ENCODE measurements around the gene ID4. TPM values are rescaled to one million over a fixed set of nuclear protein-coding genes. Genes with fewer than 3 reads are reported as not detected.
A peak's percentile ranks its signal among the peaks of the same experiment; 100 is the strongest.

Gene ID4
- total RNA-seq, 1 donor from 2014 or later, result 115 TPM

- DNase-seq (ENCODE audit: low spot score in 2 of 2, unreplicated experiment in 2 of 2), result no peak
- H3K36me3 Mint-ChIP-seq, result peaks cover 2% of the 10 kb centered on the region
- TF ChIP-seq CTCF (IDR thresholded peaks at IDR 0.05; ENCODE audit: unreplicated experiment), result no peak
- H3K27me3 Mint-ChIP-seq (ENCODE audit: low read depth), result no peaks in the 10 kb centered on the region
- no peak overlapping the region for H3K27ac Mint-ChIP-seq
- no peak overlapping the region for H3K4me3 Mint-ChIP-seq
- peaks cover 7% of the 10 kb centered on the region for H3K9me3 Mint-ChIP-seq
- peaks cover 30% of the 10 kb centered on the region for H3K4me1 Mint-ChIP-seq
These were observed 3.2 kb upstream of the ID4 start for GRCh38 chr6:19833947-19834346.

- H3K27me3 Mint-ChIP-seq (ENCODE audit: low read depth), result no peaks in the 10 kb centered on the region
- peaks cover 4% of the 10 kb centered on the region for H3K36me3 Mint-ChIP-seq
- H3K27ac Mint-ChIP-seq, result peak overlapping the region; percentile 98
- no peak for TF ChIP-seq CTCF (IDR thresholded peaks at IDR 0.05; ENCODE audit: unreplicated experiment)
- H3K4me1 Mint-ChIP-seq, result peaks cover 36% of the 10 kb centered on the region
- H3K4me3 Mint-ChIP-seq, result no peak overlapping the region
- peaks cover 5% of the 10 kb centered on the region for H3K9me3 Mint-ChIP-seq
- no peak for DNase-seq (ENCODE audit: low spot score in 2 of 2, unreplicated experiment in 2 of 2)
These were observed 2.3 kb upstream of the ID4 start for GRCh38 chr6:19834858-19835257.

DNA sequence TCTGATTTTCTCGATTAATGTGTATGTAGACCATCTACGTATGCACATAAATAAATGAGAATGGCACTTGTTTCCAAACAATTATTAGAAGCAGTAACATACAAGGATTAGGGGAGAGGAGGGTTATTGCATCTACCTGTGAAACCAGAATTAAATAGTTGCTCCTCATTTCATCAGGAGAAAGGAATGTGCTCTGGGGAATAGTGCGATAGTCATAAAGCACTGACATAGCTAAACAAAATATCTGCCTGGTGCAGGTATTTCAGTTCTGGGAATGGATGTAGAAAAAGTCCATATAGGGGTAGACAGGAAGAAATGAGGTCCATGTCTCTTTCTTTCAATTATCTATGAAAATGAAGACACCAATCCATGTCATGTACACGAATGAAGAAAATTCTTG lies 1.6 kb upstream of the ID4 start:
- TF ChIP-seq CTCF (IDR thresholded peaks at IDR 0.05; ENCODE audit: unreplicated experiment), result no peak
- peaks cover 7% of the 10 kb centered on the region for H3K36me3 Mint-ChIP-seq
- H3K27me3 Mint-ChIP-seq (ENCODE audit: low read depth), result no peaks in the 10 kb centered on the region
- peak overlapping the region; percentile 79 for H3K4me3 Mint-ChIP-seq
- no peak for DNase-seq (ENCODE audit: low spot score in 2 of 2, unreplicated experiment in 2 of 2)
- H3K27ac Mint-ChIP-seq, result peak overlapping the region; percentile 98
- H3K9me3 Mint-ChIP-seq, result peaks cover 5% of the 10 kb centered on the region
- peaks cover 41% of the 10 kb centered on the region for H3K4me1 Mint-ChIP-seq

DNA sequence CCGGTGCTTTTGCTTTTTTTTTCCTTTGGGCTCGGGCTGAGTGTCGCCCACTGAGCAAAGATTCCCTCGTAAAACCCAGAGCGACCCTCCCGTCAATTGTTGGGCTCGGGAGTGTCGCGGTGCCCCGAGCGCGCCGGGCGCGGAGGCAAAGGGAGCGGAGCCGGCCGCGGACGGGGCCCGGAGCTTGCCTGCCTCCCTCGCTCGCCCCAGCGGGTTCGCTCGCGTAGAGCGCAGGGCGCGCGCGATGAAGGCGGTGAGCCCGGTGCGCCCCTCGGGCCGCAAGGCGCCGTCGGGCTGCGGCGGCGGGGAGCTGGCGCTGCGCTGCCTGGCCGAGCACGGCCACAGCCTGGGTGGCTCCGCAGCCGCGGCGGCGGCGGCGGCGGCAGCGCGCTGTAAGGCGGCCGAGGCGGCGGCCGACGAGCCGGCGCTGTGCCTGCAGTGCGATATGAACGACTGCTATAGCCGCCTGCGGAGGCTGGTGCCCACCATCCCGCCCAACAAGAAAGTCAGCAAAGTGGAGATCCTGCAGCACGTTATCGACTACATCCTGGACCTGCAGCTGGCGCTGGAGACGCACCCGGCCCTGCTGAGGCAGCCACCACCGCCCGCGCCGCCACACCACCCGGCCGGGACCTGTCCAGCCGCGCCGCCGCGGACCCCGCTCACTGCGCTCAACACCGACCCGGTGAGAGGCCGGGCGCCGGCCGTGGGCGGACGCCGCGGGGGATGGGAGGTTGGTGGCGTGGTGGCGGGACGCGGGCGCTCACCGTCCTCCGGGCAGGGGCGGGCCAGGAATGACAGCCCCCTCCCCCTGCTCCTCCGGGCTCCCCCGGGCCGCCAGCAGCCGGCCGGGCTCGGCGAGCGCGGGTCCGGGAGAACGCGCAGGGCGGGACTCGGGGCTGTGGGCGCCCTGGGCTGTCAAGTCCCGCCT lies 606 bp downstream of the ID4 start:
- Mint-ChIP-seq H3K27ac (peak overlapping the region; percentile 97), H3K27me3 (ENCODE audit: low read depth) (no peaks in the 10 kb centered on the region), H3K4me1 (peaks cover 52% of the 10 kb centered on the region), H3K4me3 (peak overlapping the region; percentile 93), H3K36me3 (peaks cover 7% of the 10 kb centered on the region), H3K9me3 (peaks cover under 1% of the 10 kb centered on the region)
- TF ChIP-seq CTCF (IDR thresholded peaks at IDR 0.05; ENCODE audit: unreplicated experiment), result no peak
- DNase-seq (ENCODE audit: low spot score in 2 of 2, unreplicated experiment in 2 of 2), result peak; percentile 42 to 67

DNA sequence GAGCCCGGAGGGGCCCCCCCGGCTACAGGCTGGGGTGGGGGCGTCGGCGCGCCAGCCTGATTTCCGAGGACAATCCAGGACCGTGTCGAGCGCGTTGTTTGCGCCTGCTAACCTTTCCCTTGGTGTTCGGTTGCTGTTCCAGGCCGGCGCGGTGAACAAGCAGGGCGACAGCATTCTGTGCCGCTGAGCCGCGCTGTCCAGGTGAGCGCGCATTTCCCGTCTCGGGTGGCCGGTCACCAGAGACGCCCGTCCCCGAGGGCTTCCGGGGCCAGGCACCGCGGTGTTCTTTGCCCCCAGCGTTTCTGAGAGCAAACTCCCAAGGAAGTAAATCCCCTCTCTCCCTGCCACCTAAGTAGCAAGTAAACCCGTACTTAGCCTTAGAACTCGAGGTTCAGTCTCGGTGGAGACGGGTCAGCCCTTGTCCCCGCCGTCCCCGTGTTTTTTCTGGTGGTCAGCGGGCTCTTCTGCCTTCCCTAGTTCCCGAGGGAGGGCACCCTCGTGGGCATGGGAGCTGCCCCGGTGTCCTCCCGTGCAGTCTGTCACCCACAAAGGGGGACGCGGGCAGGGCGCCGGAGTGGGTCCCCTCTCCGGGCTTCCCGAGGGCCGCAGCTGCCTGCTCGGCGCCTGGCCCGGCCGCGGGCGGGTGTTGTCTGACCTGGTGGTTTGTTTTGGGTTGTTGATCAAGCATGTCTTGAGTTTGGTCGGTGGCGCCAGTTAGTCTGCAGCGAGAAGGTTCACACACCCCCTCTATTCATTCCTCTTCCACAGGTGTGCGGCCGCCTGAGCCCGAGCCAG lies 1.5 kb downstream of the ID4 start:
- peak; percentile 35 to 63 for DNase-seq (ENCODE audit: low spot score in 2 of 2, unreplicated experiment in 2 of 2)
- no peak for TF ChIP-seq CTCF (IDR thresholded peaks at IDR 0.05; ENCODE audit: unreplicated experiment)
- Mint-ChIP-seq H3K36me3 (peaks cover 7% of the 10 kb centered on the region), H3K9me3 (no peaks in the 10 kb centered on the region), H3K27me3 (ENCODE audit: low read depth) (no peaks in the 10 kb centered on the region), H3K4me3 (peak overlapping the region; percentile 93), H3K27ac (peak overlapping the region; percentile 97), H3K4me1 (peaks cover 56% of the 10 kb centered on the region)

Data from mesothelial cell of epicardium (in vitro differentiated cells).